Measurements from ENCODE around the gene HECTD1.
"Not testable (repeated sequence)": the region's sequence is repeated elsewhere in the genome, so short reads cannot be mapped to it uniquely, and the experiment has no call there.

HECTD1 gene

DNA sequence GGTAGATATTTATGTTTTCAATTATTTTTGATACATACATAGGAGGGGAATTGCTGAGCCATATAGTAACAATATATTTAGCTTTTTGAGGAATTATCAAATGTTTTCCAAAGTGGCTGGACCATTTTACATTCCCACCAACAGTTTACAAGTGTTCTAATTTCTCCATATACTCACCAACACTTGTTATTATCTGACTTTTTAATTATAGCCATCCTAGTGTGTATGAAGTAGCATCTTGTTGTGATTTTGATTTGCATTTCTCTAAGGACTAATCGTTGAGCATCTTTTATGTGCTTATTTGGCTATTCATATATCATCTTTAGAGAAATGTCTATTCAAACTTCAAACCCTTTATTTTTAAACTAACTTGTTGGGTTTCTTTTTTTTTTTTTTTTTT is 17.2 kb upstream of the HECTD1 start:
- DNase-seq, result no peak

DNA sequence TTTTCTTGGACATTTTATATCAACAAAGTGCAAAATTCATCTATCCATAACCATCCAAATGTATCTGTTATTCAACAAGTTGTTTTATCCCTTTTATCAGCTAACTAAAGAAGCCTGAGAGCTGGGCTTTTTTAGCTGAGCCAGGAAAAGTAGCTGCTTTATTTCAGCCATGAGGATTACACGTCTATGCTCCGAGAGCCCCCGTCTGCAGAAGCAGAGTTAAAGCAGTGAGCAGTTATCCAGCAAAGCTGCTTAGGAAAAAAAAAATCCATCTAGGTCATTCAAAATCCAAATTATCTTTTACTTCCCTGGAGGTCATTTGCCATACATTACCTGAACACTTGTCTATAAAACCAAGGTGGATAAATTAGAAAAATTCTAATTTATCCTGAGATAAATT is 15.7 kb upstream of the HECTD1 start:
- DNase-seq, result no peak

DNA sequence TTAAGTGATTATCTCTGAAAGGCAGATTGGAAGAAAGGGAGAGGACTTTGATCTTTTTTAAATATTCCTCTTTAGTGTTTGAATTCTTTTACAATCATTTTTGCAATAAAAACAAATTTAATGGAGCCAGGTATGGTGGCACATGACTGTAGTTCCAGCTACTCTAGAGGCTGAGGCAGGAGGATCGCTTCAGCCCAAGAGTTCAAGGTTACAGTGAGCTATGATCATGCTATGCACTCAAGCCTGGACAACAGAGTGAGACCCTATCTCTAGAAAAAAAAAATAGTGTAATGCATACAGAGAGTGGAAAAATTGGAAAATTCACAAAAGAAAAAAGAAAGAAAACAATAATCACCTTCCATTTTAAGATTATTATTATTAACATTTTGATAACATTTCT is 15.2 kb upstream of the HECTD1 start:
- DNase-seq, result no peak

DNA sequence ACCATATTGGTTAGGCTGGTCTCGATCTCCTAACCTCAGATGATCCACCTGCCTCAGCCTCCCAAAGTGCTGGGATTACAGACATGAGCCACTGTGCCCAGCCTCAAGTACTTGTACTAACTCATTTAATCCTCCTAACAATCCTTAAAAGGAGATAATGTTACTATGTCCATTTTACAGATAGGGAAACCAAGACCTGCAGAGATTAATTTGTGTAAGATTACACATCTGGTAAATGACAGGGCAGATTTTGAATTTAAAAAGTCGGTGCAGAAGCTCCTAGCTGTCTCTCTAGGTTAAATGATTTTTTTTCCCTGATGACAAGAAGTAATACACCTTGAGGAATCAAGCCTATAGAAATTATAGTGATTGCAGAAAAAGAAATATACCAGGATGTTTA is 13.7 kb upstream of the HECTD1 start:
- no peak for DNase-seq

DNA sequence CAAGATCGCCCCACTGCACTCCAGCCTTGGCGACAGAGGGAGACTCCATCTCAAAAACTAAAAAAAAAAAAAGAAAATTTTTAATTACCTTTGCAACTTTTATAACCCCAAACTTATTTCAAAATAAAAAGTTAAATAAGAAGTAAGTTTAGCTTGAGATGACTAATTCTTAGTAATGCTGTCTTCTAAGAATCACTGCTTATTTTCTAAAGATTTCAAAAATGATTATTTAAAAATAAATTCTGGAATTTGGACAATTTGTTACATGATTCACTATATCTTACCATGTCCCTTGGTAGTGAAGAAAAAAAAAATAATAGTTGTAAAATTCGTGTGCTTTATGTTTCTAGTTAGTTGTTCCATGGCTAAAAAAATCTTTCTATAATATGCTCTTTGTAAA is 11.6 kb upstream of the HECTD1 start:
- DNase-seq, result no peak

DNA sequence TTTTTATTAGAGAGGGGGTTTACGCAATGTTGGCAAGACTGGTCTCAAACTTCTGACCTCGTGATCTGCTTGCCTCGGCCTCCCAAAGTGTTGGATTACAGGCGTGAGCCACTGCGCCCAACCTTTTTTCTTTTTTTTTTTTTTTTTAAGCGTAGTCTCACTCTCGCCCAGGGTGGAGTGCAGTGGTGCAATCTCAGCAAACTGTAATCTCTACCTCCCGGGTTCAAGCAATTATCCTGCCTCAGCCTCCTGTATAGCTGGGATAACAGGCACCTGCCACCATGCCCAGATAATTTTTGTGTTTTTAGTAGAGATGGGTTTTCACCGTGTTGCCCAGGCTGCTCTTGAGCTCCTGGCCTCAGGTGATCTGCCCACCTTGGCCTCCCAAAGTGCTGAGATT is 8.8 kb upstream of the HECTD1 start:
- no peak for DNase-seq

DNA sequence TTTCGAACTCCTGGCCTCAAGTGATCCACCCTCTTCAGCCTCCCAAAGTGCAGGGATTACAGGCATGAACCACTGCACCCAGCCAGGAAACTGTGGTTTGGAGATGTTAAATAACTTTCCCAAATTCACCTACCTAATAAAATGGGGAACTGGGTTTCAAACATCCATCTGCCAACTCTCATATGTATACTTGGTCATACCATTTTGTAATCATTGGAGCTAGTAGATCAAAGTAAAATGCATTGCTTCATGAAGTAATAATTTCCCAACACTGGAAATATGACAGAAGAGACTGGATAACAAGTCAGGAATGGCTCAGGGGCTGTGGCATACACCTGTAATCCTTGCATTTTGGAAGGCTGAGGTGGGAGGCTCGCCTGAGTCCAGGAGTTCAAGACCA is 5.3 kb upstream of the HECTD1 start:
- DNase-seq, result no peak

DNA sequence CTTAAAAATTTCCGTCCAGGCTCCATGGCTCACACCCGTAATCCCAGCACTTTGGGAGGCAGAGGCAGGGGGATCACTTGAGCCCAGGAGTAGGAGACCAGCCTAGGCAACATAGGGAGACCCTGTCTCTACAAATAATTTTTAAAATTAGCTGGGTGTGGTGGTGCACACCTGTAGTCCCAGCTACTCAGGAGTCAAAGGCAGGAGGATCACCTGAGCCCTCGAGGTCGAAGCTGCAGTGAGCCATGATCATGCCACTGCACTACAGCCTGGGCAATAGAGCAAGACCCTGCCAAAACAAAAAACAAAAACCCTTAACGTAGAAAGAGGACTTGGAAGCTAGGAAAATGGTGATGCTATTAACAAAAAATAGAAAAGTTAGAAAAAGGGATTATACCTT is 2.0 kb upstream of the HECTD1 start:
- DNase-seq, result no peak

DNA sequence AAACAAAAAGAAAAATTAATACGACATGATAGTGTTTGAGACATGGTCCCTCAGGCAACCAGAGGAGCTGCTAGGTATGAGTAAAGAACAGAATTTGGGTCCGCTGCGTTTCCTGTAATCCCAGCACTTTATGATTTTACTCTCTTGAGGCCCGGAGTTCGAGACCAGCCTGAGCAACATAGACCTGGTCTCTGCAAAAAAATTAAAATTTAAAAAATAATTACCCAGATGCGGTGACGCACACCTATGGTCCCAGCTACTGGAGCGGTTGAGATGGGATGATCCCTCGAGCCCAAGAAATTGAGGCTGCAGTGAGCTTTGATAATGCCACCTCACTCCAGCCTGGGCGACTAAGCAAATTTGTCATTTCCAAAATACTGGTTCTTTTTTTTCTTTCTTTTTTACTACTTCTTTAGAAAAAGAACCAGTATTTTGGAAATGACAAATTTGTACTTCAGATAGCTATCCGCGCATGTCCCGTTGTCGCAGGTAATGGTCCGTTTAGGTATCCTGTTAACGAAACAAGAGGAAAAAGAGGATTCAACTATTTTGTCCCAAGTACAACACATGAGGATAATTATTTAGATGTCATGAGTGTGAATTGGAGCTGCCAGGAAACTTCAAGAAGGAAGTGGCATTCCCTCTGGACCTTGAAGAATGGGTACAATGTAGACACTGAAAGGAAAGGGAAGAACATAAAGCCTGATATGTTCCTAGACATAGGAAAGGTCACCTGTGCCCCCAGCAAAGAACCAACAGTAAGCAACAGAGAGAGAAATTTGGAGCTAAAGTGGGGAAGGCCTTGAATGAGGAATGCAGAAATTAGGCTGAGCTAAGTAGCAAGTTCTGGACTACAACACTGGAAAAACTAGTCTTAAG is 1.2 kb upstream of the HECTD1 start:
- DNase-seq, result no peak

DNA sequence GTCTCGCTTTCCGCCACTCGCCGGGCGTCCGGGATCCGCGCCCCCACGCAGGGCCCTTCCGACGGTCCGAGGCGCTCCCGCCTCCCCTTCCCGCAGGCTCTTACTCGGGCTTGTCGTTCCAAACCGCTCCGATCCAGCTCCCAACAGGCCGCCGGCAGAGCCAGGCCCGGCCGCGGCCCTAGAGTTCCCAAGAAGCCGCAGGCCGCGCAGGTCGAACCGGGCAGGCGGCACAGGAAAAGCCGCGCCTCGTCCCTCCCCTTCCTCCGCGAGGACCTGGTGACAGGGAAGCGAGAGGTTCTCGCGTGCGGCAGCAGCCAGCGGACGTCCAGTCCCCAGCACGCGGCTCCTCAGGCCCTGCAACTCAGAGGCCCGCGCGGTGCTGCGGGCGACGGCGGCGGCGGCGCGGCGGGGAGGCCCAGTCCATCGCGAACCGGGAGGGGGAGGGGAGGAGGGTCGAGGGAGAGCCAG is 272 bp downstream of the HECTD1 start:
- no peak for DNase-seq

DNA sequence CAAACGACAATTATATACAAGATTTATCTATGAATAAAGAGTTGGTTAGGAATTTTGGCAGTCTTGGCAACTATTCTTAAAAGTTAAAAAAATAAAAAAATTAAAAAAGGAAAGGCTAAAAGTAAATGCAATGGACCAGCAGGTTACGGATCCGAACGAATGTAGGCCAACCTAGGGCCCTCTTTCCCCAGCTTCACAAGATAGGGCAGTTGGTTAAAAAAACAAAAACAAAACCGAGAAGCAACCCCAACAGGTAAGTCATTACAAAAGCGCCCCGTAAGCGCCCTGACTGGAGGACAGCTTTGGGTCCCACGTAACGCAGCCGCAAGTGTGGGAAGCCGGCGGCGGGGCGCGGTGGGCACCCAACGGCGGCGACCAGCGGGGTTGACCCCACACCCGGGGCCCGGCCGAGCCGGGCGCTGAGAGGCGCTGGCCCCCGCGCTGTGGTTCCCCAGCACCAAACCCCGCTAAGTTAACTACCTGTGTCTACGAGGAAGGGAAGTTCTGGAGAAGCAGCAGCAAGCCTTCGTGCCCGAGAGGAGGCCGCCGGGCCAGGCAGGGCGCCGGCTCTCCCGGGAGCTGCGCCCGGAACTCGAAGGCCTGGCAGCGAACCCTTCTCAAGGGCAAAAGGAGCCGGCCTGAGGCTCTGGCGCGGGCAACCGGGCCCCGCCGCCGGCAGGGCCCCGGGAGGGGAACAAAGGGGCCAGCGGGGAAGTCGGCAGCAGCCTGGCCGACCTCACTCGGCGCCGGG is 882 bp downstream of the HECTD1 start:
- peak; percentile 68 for DNase-seq

DNA sequence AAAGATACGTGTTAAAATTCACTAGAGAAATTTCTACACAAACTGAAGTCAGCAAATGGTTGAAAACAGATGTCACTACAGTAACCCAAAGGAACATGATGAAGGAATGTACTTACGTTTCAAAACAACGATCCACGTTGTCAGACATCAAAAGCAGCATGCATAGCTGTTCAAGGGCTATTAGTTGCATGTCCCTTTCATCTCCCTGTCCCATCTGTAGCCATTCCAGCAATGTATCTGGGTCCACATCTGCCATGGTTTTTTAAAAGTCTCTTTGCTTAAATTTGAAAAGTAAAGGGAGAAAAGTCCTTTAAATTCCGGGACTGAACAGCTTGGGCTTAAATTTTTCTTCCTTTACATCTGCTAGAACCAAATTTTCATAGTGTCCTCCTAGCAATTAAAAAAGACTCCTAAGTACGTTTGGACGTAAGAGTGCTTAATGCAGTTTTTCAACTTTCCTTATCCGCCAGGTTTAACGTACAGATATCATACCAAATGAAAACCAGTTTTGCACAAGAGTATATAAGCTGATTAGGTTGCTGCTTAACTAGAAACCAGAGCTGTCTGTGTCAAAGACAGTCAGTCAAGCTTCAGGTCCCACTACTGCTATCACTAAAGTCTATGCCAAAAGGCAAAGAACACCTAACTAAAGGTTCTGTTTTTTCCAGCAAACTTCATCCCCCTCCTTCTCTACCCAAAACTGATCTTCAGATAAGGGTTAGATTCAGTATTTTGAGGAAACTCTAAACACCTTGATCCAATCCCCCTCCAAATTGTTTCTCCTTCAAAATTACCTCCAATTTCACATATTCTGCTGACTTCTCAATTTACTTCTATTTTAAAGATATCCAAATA is 1.7 kb downstream of the HECTD1 start:
- DNase-seq, result peak; percentile 38

DNA sequence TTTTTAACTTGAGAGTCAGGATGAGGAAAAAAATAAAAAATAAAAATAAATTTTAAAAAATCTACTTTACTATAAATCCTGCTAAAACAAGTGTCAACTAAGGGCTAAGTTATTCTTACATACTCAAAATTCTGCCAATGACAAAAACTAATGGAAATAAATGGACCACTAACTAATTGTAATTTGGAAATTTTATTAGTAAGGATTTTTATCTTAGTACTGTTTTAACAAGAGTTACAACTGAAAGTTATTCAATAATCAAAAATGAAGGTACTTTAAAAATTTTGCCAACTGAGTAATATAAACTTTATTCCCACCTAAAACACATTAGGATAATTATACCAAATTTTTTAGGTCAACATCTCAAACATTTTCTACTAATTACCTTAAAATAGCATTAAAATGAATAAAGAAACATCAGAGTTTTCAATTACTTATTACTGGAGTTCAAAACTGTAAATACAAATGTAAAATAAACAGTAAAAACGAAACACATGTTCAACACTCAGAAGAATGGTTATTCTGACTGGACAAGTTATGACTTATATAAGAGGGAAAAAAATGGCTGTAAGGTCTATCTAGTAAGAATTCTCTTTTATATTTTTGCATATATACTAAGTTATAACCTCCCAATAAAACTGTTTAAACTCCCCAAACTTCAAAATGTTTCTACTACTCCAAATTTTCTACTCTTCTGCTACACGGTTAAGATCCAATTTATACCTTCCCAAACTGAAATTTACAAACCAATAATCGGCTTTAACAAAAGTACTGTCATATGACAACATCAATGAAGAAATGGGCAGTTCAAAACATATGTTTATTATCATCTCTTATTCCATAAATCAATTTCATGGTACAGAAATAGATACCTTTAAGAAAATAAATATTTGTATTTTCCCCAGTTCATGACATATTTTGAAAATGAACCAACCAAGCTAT is 2.7 kb downstream of the HECTD1 start:
- no peak for DNase-seq

DNA sequence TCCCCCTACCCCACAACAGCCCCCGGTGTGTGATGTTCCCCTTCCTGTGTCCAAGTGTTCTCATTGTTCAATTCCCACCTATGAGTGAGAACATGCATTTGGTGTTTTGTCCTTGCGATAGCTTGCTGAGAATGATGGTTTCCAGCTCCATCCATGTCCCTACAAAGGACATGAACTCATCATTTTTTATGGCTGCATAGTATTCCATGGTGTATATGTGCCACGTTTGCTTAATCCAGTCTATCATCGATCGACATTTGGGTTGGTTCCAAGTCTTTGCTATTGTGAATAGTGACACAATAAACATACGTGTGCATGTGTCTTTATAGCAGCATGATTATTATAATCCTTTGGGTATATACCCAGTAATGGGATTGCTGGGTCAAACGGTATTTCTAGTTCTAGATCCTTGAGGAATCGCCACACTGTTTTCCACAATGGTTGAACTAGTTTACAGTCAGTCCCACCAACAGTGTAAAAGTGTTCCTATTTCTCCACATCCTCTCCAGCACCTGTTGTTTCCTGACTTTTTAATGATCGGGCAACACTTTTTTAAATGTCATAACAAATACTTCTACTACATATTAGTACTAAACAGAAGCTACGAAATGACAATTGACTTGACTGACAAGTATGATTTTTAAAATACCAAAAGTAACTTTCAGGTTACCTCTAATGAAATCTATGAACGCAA is 3.5 kb downstream of the HECTD1 start:
- DNase-seq, result not testable (repeated sequence)

DNA sequence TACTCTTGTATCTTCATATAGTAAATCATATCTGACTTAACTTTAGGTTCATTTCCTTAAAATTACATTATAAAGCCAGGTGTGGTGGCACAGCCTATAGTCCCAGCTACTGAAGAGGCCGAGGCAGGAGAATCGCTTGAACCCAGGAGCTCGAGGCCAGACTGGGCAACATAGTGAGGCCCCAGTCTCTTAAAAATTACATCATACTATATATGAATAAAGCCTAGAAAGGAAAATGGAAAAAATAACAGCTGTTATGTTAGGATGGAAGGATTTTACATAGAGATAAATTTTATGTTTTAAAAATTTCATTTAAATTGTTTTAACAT is 4.2 kb downstream of the HECTD1 start:
- no peak for DNase-seq

DNA sequence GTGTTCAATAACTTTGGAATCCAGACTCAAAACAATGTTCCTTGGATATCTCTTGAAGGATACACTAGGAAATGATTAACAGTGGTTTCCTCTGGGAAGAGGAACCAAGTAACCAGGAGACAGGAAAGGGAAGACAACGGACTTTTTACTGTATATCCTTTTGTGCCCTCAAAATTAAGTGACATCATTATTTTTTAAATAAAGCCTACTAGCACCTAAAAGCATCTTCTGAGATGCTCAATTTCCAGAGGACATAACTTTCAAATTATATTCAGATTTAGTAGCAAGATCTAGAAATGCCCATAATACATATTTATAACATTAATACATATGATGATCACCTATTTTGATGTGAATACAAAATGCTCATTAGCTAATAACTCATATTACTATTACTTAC is 6.5 kb downstream of the HECTD1 start:
- no peak for DNase-seq

DNA sequence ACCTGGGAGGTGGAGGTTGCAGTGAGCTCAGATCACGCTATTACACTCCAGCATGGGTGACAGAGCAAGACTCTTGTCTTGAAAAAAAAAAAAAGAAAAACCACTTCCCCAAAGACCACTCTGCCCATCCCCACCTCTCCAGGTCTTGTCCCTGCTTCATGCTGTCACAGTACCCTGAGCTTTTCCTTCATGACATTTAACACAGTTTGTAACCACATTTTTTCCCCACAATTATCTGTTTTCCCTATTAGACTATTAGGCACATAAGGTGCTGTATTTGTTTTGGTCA is 6.9 kb downstream of the HECTD1 start:
- DNase-seq, result no peak

DNA sequence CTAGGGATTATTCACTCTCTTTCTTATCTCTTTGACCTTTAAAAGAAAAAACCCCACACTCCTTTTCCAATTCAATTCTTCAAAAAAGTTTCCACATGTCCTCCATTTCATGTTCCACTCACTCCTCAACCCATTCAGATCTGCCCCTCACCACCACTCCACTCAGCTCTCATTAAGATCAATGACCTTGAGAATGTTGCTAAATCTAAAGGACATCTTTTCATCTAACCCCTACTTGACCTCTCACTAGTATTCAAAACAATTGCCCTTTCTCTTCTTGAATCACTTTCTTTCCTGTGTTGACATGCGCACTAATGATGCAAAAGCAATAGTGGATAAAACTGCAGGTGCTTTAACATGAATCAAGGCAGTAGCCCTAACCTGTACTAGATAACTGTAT is 9.9 kb downstream of the HECTD1 start:
- no peak for DNase-seq

DNA sequence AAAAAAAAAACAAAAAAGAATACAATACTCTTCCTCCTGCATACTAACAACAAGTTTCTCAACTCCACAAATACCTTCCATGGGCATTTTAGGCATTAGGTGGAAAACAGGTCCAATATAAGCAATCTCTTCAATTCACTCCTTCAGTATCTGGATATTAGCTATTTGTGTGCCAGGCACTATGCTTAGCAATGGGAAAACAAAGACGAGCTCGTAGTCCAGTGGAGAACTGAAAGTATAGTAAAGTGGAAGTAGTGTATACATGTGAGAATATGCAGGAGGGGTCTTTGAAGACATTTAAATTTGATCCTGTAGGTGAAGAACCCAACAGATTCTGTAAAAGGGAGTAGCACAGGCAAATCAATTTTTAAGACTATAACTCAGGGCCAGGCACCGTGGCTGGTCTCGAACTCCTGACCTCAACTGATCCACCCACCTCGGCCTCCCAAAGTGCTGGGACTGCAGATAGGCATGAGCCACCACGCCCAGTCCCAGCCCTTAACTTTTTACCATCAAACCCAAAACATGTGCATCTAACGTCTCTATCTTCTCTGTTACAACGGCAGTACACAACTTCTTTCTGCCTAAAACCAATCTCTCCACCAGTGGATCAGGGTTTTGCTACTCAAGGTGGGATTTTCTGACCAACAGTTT is 10.6 kb downstream of the HECTD1 start:
- DNase-seq, result no peak

DNA sequence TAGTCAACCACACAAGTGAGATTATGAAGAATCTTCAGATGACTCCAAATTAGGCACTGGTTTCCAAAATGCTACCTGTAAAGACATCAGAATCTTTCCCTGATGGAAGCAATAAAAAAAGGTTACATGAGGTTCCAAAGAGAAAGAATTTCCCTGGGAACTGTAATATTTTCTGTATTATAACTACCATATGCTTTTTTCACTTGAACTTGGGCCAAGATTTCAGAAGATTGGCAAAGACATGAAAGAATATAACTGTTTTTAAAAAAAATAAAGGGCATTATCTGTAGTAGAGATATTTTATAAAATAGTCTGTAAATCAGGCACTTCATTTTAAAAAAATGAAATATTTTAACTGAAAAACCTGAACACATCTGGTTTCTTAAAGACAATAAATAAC is 12.9 kb downstream of the HECTD1 start:
- DNase-seq, result no peak

DNA sequence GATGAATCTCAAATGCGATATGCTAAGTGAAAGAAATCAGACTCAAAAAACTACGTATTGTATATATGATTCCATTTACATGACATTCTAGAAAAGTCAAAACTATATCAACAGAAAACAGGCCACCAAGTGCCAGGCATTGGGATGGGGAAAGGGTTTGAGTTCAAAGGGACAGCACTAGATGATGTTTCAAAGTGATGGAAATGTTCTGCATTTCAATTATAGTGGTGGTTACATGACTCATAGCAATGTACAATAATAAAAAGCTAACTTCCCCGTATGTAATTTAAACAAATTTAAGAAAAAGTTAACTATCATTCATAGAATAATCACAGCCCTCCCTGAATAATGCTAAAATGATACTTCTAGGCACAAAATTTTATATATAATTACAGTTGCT is 13.5 kb downstream of the HECTD1 start:
- DNase-seq, result no peak
